Astrocyte (in vitro differentiated cells and primary cell): ENCODE data around the gene TEAD1.

Experiments used
- EZH2 ChIP-seq: IDR thresholded peaks from 2 replicates; pipeline ENCODE4 v1.6.1; 2012; ENCODE audit warnings: mild to moderate bottlenecking, low read length, inconsistent platforms; ENCODE audit not compliant: insufficient read depth
- TF ChIP-seq, protein P1 (sequence below): IDR thresholded peaks from 2 replicates; pipeline ENCODE4 v1.5.1; 2011; ENCODE audit warnings: low read depth, mild to moderate bottlenecking, inconsistent platforms, low read length, moderate library complexity; ENCODE audit not compliant: insufficient read depth

GRCh38 chr11:12871788-12872321 is 197.6 kb downstream of the TEAD1 start:
- TF ChIP-seq, protein P1, sequence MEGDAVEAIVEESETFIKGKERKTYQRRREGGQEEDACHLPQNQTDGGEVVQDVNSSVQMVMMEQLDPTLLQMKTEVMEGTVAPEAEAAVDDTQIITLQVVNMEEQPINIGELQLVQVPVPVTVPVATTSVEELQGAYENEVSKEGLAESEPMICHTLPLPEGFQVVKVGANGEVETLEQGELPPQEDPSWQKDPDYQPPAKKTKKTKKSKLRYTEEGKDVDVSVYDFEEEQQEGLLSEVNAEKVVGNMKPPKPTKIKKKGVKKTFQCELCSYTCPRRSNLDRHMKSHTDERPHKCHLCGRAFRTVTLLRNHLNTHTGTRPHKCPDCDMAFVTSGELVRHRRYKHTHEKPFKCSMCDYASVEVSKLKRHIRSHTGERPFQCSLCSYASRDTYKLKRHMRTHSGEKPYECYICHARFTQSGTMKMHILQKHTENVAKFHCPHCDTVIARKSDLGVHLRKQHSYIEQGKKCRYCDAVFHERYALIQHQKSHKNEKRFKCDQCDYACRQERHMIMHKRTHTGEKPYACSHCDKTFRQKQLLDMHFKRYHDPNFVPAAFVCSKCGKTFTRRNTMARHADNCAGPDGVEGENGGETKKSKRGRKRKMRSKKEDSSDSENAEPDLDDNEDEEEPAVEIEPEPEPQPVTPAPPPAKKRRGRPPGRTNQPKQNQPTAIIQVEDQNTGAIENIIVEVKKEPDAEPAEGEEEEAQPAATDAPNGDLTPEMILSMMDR: no peak
- no peak for TF ChIP-seq EZH2
